ENCODE data around the gene CYP4F2.
"Not testable (repeated sequence)": the region's sequence is repeated elsewhere in the genome, so short reads cannot be mapped to it uniquely, and the experiment has no call there.

GRCh38 chr19:15899561-15899960 is 1.7 kb upstream of the CYP4F2 start:
- not testable (repeated sequence) for TF ChIP-seq CTCF (conservative IDR thresholded peaks at IDR 0.05 in 1 of 2, IDR thresholded peaks at IDR 0.05 in 1 of 2; ENCODE audit: low read depth in 1 of 2, low read length in 2 of 2); EZH2 (IDR thresholded peaks at IDR 0.05; ENCODE audit: low read length, missing control alignments)
